HCT116 (cell line): ENCODE measurements around the gene FAM193B. TPM values are rescaled to one million over a fixed set of nuclear protein-coding genes. Genes with fewer than 3 reads are reported as not detected.

ENCODE experiments used
- ATAC-seq: fragments of 200-7000 bp; cut with Tn5 transposase; 2 replicates; pipeline ENCODE4 v1.9.1; 2020; ENCODE audit warnings: mild to moderate bottlenecking, moderate library complexity
- BruUV-seq: library from RNA; stranded (reverse); fragments of 400-500 nt; replicated peaks from 2 replicates; lab custom pipeline; 2021; lab: Mats Ljungman, UMichigan
- CTCF ChIA-PET: fragments of 300-600 bp; sonication (Branson Sonifier 250); formaldehyde crosslinking; loops from one replicate; lab custom pipeline; 2021; ENCODE audit warnings: antibody characterized with exemption; lab: Charles Lee
- POLR2A ChIA-PET: fragments of 300-600, 350-600 bp; sonication (Branson Sonifier 250); formaldehyde crosslinking; loops from one replicate; lab custom pipeline; 2021; ENCODE audit warnings: antibody characterized with exemption; lab: Charles Lee
- RAD21 ChIA-PET, 2 experiments: fragments of 300-600 bp; sonication (Branson Sonifier 250); formaldehyde crosslinking; loops; one replicate each; lab custom pipeline; 2023; ENCODE audit warnings: low total read pairs in 2 of 2; ENCODE audit not compliant: uncharacterized antibody in 2 of 2, unreplicated experiment in 2 of 2, low non-redundant PET in 1 of 2; lab: Charles Lee
- DNase-seq: peaks from one replicate; pipeline ENCODE4 v3.0.0-alpha.2; 2010; ENCODE audit warnings: low read depth, low spot score
- H2AFZ ChIP-seq: fragments of 200-600 bp; shearing (Covaris generic), sonication (generic); 2 replicates; pipeline ENCODE4 v1.6.1; 2017; ENCODE audit warnings: low read depth, mixed run types, mixed read lengths, antibody characterized with exemption, low read length; ENCODE audit not compliant: poor library complexity, severe bottlenecking
- H3K27ac ChIP-seq: 2 replicates; pipeline ENCODE4 v1.5.1; 2012; ENCODE audit warnings: low read depth, low read length
- H3K27me3 ChIP-seq: fragments of 200-600 bp; sonication (generic); 2 replicates; pipeline ENCODE4 v1.6.1; 2016; ENCODE audit warnings: mixed run types, low read length, mixed read lengths; ENCODE audit not compliant: insufficient read depth
- H3K36me3 ChIP-seq, 2 experiments: fragments of 200-500 bp in 1 of 2; fragments of 200-600 bp in 1 of 2; sonication (Bioruptor generic) in 1 of 2; sonication (generic) in 1 of 2; 2 replicates each; pipeline versions ENCODE4 v1.5.1 to v1.6.1; 2014 to 2016; ENCODE audit warnings: low read length in 2 of 2, inconsistent platforms in 1 of 2, mixed read lengths in 1 of 2, mixed run types in 1 of 2; ENCODE audit not compliant: insufficient read depth in 2 of 2, control insufficient read depth in 1 of 2
- H3K4me1 ChIP-seq, 2 experiments: fragments of 200-600 bp in 1 of 2; sonication (generic) in 1 of 2; 2 replicates each; pipeline versions ENCODE4 v1.5.1 to v1.6.1; 2012 to 2017; ENCODE audit warnings: low read length in 2 of 2, inconsistent platforms in 1 of 2, mild to moderate bottlenecking in 1 of 2, mixed read lengths in 1 of 2, mixed run types in 1 of 2, moderate library complexity in 1 of 2; ENCODE audit not compliant: insufficient read depth in 2 of 2, control insufficient read depth in 1 of 2
- H3K4me2 ChIP-seq: fragments of 200-600 bp; sonication (generic); 2 replicates; pipeline ENCODE4 v1.6.1; 2017; ENCODE audit warnings: mixed run types, low read length, mixed read lengths
- H3K4me3 ChIP-seq, 2 experiments: fragments of 200-600 bp in 1 of 2; sonication (generic) in 1 of 2; replicated peaks in 1 of 2; 2 replicates each; pipeline ENCODE4 v1.5.1; 2011 to 2016; ENCODE audit warnings: low read length in 2 of 2, control low read depth in 1 of 2, low read depth in 1 of 2, mild to moderate bottlenecking in 1 of 2, mixed read lengths in 1 of 2, mixed run types in 1 of 2
- H3K79me2 ChIP-seq: fragments of 200-600 bp; sonication (generic); 2 replicates; pipeline ENCODE4 v1.6.1; 2017; ENCODE audit warnings: mild to moderate bottlenecking, mixed run types, low read length, moderate library complexity, mixed read lengths; ENCODE audit not compliant: insufficient read depth
- H3K9ac ChIP-seq: fragments of 200-600 bp; sonication (generic); 2 replicates; pipeline ENCODE4 v1.6.1; 2016; ENCODE audit warnings: low read length, mixed read lengths
- H3K9me2 ChIP-seq: fragments of 200-600 bp; sonication (generic), shearing (Covaris generic); 2 replicates; pipeline ENCODE4 v1.6.1; 2017; ENCODE audit warnings: mixed run types, mild to moderate bottlenecking, moderate library complexity; ENCODE audit not compliant: insufficient read depth
- H3K9me3 ChIP-seq, 2 experiments: fragments of 200-500 bp in 1 of 2; fragments of 200-600 bp in 1 of 2; sonication (Bioruptor generic) in 1 of 2; sonication (generic) in 1 of 2; 2 replicates each; pipeline ENCODE4 v1.6.1; 2014 to 2017; ENCODE audit warnings: low read length in 2 of 2, mixed read lengths in 2 of 2, inconsistent platforms in 1 of 2, low read depth in 1 of 2, mild to moderate bottlenecking in 1 of 2, mixed run types in 1 of 2, moderate library complexity in 1 of 2; ENCODE audit not compliant: control insufficient read depth in 1 of 2, insufficient read depth in 1 of 2
- H4K20me1 ChIP-seq: fragments of 200-600 bp; sonication (generic), shearing (Covaris generic); 2 replicates; pipeline ENCODE4 v1.6.1; 2017; ENCODE audit warnings: mixed run types, mild to moderate bottlenecking, moderate library complexity; ENCODE audit not compliant: insufficient read depth
- ATF3 ChIP-seq: IDR thresholded peaks from 2 replicates; pipeline ENCODE4 v1.6.1; 2012
- CEBPB ChIP-seq: IDR thresholded peaks from 2 replicates; pipeline ENCODE4 v1.6.1; 2012; ENCODE audit warnings: low read depth
- CTCF ChIP-seq, 3 experiments: fragments of 200-600 bp in 1 of 3; sonication (generic) in 1 of 3; IDR thresholded peaks in 2 of 3; conservative IDR thresholded peaks in 1 of 3; 2 replicates each; pipeline ENCODE4 v1.5.1; 2012 to 2017; ENCODE audit warnings: low read depth in 2 of 3, low read length in 2 of 3, antibody characterized with exemption in 1 of 3, borderline replicate concordance in 1 of 3, control low read depth in 1 of 3, mild to moderate bottlenecking in 1 of 3, mixed read lengths in 1 of 3, mixed run types in 1 of 3, moderate library complexity in 1 of 3; ENCODE audit not compliant: insufficient read depth in 1 of 3
- EGR1 ChIP-seq: IDR thresholded peaks from 2 replicates; pipeline ENCODE4 v1.6.1; 2012; ENCODE audit warnings: low read depth
- ELF1 ChIP-seq: IDR thresholded peaks from 2 replicates; pipeline ENCODE4 v1.6.1; 2012; ENCODE audit warnings: low read depth, borderline replicate concordance
- EZH2 ChIP-seq: fragments of 200-600 bp; sonication (generic); IDR thresholded peaks from 2 replicates; pipeline ENCODE4 v1.6.1; 2017; ENCODE audit warnings: antibody characterized with exemption, mixed run types
- JUND ChIP-seq: IDR thresholded peaks from 2 replicates; pipeline ENCODE4 v1.6.1; 2012
- POLR2A ChIP-seq: IDR thresholded peaks from 2 replicates; pipeline ENCODE4 v1.7.0; 2011; ENCODE audit warnings: borderline replicate concordance; ENCODE audit not compliant: insufficient read depth, insufficient read length; ENCODE audit errors: extremely low read depth
- POLR2AphosphoS5 ChIP-seq: IDR thresholded peaks from 2 replicates; pipeline ENCODE4 v1.6.1; 2011; ENCODE audit warnings: mild to moderate bottlenecking, low read depth, low read length, moderate library complexity
- RAD21 ChIP-seq: IDR thresholded peaks from 2 replicates; pipeline ENCODE4 v1.6.1; 2012; ENCODE audit warnings: low read depth, mild to moderate bottlenecking
- SIN3A ChIP-seq: IDR thresholded peaks from 2 replicates; pipeline ENCODE4 v1.6.1; 2012; ENCODE audit warnings: low read depth
- SP1 ChIP-seq: IDR thresholded peaks from 2 replicates; pipeline ENCODE4 v1.6.1; 2012; ENCODE audit warnings: low read depth
- YY1 ChIP-seq: IDR thresholded peaks from 2 replicates; pipeline ENCODE4 v1.6.1; 2011; ENCODE audit warnings: low read length, low read depth, moderate library complexity, mild to moderate bottlenecking; ENCODE audit not compliant: insufficient replicate concordance; ENCODE audit errors: extremely low read depth
- ZBTB33 ChIP-seq: IDR thresholded peaks from 2 replicates; pipeline ENCODE4 v1.6.1; 2011; ENCODE audit warnings: mild to moderate bottlenecking, low read length, moderate library complexity; ENCODE audit not compliant: insufficient replicate concordance; ENCODE audit errors: extremely low read depth
- ZFX ChIP-seq: fragments of 450-650 bp; IDR thresholded peaks from 2 replicates; pipeline ENCODE4 v1.6.1; 2017
- ZNF274 ChIP-seq: fragments of 200-500 bp; sonication (Bioruptor generic); IDR thresholded peaks from 2 replicates; pipeline ENCODE4 v1.6.1; 2014; ENCODE audit warnings: mild to moderate bottlenecking, low read depth, low read length, inconsistent platforms
- intact Hi-C: fragments of 100-400 bp; cut with micrococcal nuclease; formaldehyde crosslinking; loops from 2 replicates; pipeline ENCODE4 v1.10.0; 2022
- total RNA-seq: library from RNA; stranded (reverse); gene quantifications from one replicate; pipeline ENCODE4 v1.2.1, GENCODE V29; 2021; ENCODE audit not compliant: unreplicated experiment

Gene FAM193B
- total RNA-seq, 1 experiment from 2014 or later, result 54.0 TPM

GRCh38 chr5:177503351-177504085, 50.8 kb downstream of the FAM193B start:
- TF ChIP-seq SIN3A (no peak), EGR1 (no peak), ZFX (no peak), POLR2A (no peak), YY1 (no peak), SP1 (no peak), ZNF274 (no peak)
- no peaks in the 10 kb centered on the region for H4K20me1 ChIP-seq
- no peak overlapping the region for H3K27ac ChIP-seq
- peaks cover 4 to 11% of the 10 kb centered on the region in 2 experiments; a peak in 3 of 4 replicates for H3K4me1 ChIP-seq
- no peak overlapping the region for H3K4me2 ChIP-seq
- RAD21 ChIA-PET, result no interaction called here
- H3K9me3 ChIP-seq, result no peaks in the 10 kb centered on the region
- CTCF ChIA-PET, result no interaction called here
- POLR2A ChIA-PET, result no interaction called here
- no TSS peak for BruUV-seq
- H3K27me3 ChIP-seq, result no peaks in the 10 kb centered on the region
- intact Hi-C loops, result loop anchor here (5.0 kb wide), 1 partner anchor 201 kb away; the partner anchor contains the start of genes PRELID1 and RAB24
- H3K4me3 ChIP-seq, result no peak overlapping the region
- H3K36me3 ChIP-seq, result no peaks in the 10 kb centered on the region
- no peak for ATAC-seq
- H3K9ac ChIP-seq, result no peak overlapping the region
- no peak overlapping the region for H2AFZ ChIP-seq
- no peaks in the 10 kb centered on the region for H3K9me2 ChIP-seq
- H3K79me2 ChIP-seq, result no peaks in the 10 kb centered on the region
- DNase-seq, result no peak

GRCh38 chr5:177502886-177503285, 51.5 kb downstream of the FAM193B start:
- ChIA-PET POLR2A (no interaction called here), RAD21 (interaction anchor here in 1 of 2 experiments (1.8 kb wide), 1 partner anchor 112 kb away, joined by 5 read pairs; no protein-coding TSS in a partner anchor), CTCF (no interaction called here)
- Histone ChIP-seq H3K27ac (no peak overlapping the region), H3K9me2 (no peaks in the 10 kb centered on the region), H3K79me2 (no peaks in the 10 kb centered on the region), H3K36me3 (no peaks in the 10 kb centered on the region), H3K4me1 (peaks cover 7 to 17% of the 10 kb centered on the region in 2 experiments; a peak in 3 of 4 replicates), H2AFZ (no peak overlapping the region), H3K4me2 (no peak overlapping the region), H3K9me3 (no peaks in the 10 kb centered on the region), H3K27me3 (no peaks in the 10 kb centered on the region), H3K9ac (no peak overlapping the region), H3K4me3 (no peak overlapping the region), H4K20me1 (no peaks in the 10 kb centered on the region)
- no peak for DNase-seq
- intact Hi-C loops, result loop anchor here (5.0 kb wide), 1 partner anchor 201 kb away; the partner anchor contains the start of genes PRELID1 and RAB24
- ATAC-seq, result no peak
- BruUV-seq, result no TSS peak
- TF ChIP-seq SIN3A (no peak), EGR1 (no peak), ZFX (no peak), RAD21 (no peak), ELF1 (no peak), CEBPB (no peak), ZBTB33 (no peak), EZH2 (no peak), POLR2AphosphoS5 (no peak), ATF3 (no peak), POLR2A (no peak), YY1 (no peak), CTCF (IDR thresholded peaks at IDR 0.05 in 2 of 3, conservative IDR thresholded peaks at IDR 0.05 in 1 of 3; ENCODE audit: borderline replicate concordance in 1 of 3, insufficient read depth in 1 of 3, low read depth in 2 of 3, low read length in 2 of 3) (no peak), JUND (no peak), SP1 (no peak)
